Measurements from ENCODE around the gene BATF3. TPM values are rescaled to one million over a fixed set of nuclear protein-coding genes. Genes with fewer than 3 reads are reported as not detected.

BATF3 gene
- total and polyA plus RNA-seq, 2 donors (not counting 3 experiments of a cell fraction or from before 2014, with no cell fraction given) = 0.69 to 1.9 TPM

DNA sequence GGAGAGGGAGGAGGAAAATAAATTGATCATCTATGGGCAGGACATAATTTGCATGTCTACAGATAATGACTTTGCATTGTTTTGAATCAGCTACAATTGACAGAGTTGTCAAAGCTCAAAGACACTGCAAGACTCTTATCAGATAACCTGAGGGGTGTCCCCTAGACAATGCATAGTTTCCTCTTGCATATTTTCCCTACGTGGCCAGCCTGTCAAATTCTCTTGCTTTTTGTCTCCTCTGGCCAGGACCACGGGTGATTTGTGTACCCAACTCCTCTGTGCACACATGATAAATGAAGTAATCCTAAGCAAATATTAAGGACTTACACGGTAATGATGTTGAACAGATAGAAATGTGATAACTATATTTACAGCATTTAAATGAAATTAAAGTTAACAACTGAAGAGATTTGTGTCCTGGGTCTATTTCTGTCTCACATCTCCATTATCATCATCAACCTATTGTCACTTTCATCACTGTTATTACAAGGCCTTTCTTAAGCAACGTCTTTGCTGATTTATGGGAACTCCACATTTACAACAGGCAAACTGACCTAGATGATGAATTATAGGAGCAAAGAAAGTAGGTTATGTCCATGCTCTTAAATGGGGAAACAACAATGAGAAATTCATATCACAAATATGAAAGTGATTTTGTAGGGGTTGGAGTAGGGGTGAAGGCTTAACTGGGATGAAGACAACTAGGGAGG is 18.8 kb downstream of the BATF3 start:
- H3K9me1 ChIP-seq (replicated peaks; ENCODE audit: control insufficient read depth, extremely low read depth, insufficient read depth, low read length) = no peaks in the 10 kb centered on the region
- dilution Hi-C loops (cut with MboI; ENCODE audit: extremely low pct_ligation_motif_present, low sequenced_read_pairs) = no loop called here
- CTCF ChIA-PET = interaction anchor here (1.2 kb wide), 1 partner anchor 16 kb away, joined by 5 read pairs; no protein-coding TSS in a partner anchor
- DNase-seq (ENCODE audit: low read depth, low spot score) (no peak), FAIRE-seq (no peak)
- no peak for TF ChIP-seq MYC (IDR thresholded peaks at IDR 0.05; ENCODE audit: low read depth, low read length)
- TF ChIP-seq, protein P1, sequence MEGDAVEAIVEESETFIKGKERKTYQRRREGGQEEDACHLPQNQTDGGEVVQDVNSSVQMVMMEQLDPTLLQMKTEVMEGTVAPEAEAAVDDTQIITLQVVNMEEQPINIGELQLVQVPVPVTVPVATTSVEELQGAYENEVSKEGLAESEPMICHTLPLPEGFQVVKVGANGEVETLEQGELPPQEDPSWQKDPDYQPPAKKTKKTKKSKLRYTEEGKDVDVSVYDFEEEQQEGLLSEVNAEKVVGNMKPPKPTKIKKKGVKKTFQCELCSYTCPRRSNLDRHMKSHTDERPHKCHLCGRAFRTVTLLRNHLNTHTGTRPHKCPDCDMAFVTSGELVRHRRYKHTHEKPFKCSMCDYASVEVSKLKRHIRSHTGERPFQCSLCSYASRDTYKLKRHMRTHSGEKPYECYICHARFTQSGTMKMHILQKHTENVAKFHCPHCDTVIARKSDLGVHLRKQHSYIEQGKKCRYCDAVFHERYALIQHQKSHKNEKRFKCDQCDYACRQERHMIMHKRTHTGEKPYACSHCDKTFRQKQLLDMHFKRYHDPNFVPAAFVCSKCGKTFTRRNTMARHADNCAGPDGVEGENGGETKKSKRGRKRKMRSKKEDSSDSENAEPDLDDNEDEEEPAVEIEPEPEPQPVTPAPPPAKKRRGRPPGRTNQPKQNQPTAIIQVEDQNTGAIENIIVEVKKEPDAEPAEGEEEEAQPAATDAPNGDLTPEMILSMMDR (IDR thresholded peaks at IDR 0.05; ENCODE audit: extremely low read depth in 1 of 2, insufficient read depth in 1 of 2, low read depth in 1 of 2, low read length in 2 of 2) = no peak
- TF ChIP-seq FOS (IDR thresholded peaks at IDR 0.05; ENCODE audit: borderline replicate concordance, insufficient read depth, low read length) = no peak
- TF ChIP-seq JUN (IDR thresholded peaks at IDR 0.05; ENCODE audit: borderline replicate concordance, insufficient read depth, insufficient read length, low read depth) = no peak
- no peak for TF ChIP-seq EZH2 (IDR thresholded peaks at IDR 0.05; ENCODE audit: borderline replicate concordance, low read depth, low read length, severe bottlenecking)
- TF ChIP-seq POLR2A (IDR thresholded peaks at IDR 0.05; ENCODE audit: low read depth, low read length) = no peak
- TF ChIP-seq, protein P2, sequence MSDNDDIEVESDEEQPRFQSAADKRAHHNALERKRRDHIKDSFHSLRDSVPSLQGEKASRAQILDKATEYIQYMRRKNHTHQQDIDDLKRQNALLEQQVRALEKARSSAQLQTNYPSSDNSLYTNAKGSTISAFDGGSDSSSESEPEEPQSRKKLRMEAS (IDR thresholded peaks at IDR 0.05; ENCODE audit: insufficient read depth, insufficient read length) = no peak
- no peak for TF ChIP-seq GATA2 (IDR thresholded peaks at IDR 0.05; ENCODE audit: insufficient read depth, insufficient read length, low read depth, low read length)
- TF ChIP-seq POLR2AphosphoS5 (IDR thresholded peaks at IDR 0.05; ENCODE audit: insufficient read depth, low read depth, low read length) = no peak
- H4K20me1 ChIP-seq (replicated peaks; ENCODE audit: control insufficient read depth, extremely low read depth, insufficient read depth, low read length) = no peaks in the 10 kb centered on the region
- no peak overlapping the region for H3K4me2 ChIP-seq (ENCODE audit: insufficient read depth, low read length)
- no peaks in the 10 kb centered on the region for H3K36me3 ChIP-seq (ENCODE audit: control insufficient read depth in 2 of 2, extremely low read depth in 1 of 2, insufficient read depth in 2 of 2, low read length in 2 of 2)
- H2AFZ ChIP-seq (ENCODE audit: low read depth, low read length) = no peak overlapping the region
- intact Hi-C loops (cut with micrococcal nuclease) = no loop called here
- no peak overlapping the region for H3K4me3 ChIP-seq (replicated peaks in 1 of 3; ENCODE audit: insufficient read depth in 1 of 3, low read depth in 1 of 3, low read length in 3 of 3)
- POLR2A ChIA-PET = no interaction called here
- no peaks in the 10 kb centered on the region for H3K4me1 ChIP-seq (ENCODE audit: control insufficient read depth, extremely low read depth, insufficient read depth, low read length)
- no peaks in the 10 kb centered on the region for H3K9me3 ChIP-seq (replicated peaks; ENCODE audit: control insufficient read depth, insufficient read depth, low read length)
- H3K27me3 ChIP-seq (ENCODE audit: control insufficient read depth in 2 of 2, insufficient read depth in 2 of 2, low read length in 2 of 2) = peaks cover 4 to 27% of the 10 kb centered on the region in 2 experiments
- BruUV-seq (replicated peaks) = no TSS peak
- no peak overlapping the region for H3K9ac ChIP-seq (replicated peaks; ENCODE audit: extremely low read depth, insufficient read depth, low read length)
- H3K79me2 ChIP-seq (ENCODE audit: control insufficient read depth, insufficient read depth, low read length) = no peaks in the 10 kb centered on the region
- H3K27ac ChIP-seq (ENCODE audit: insufficient read depth, low read depth, low read length) = no peak overlapping the region

Measured in endothelial cell of umbilical vein (primary cell).